Stomach (tissue), 9 donors: Measurements from ENCODE around the gene TTLL8. TPM values are rescaled to one million over a fixed set of nuclear protein-coding genes. Genes with fewer than 3 reads are reported as not detected.

Experiments
- DNase-seq, 2 donors: peaks; one replicate each; pipeline versions ENCODE4 v3.0.0 to v3.0.0-alpha.2; 2013 to 2019
- H3K27ac ChIP-seq, 5 donors: fragments of 200-600 bp in 4 of 5; sonication (generic) in 4 of 5; one replicate each; pipeline ENCODE4 v1.5.1; 2013 to 2019; ENCODE audit warnings: mild to moderate bottlenecking in 1 of 5, moderate library complexity in 1 of 5
- H3K27me3 ChIP-seq, 3 donors: fragments of 200-600 bp; sonication (generic); one replicate each; pipeline ENCODE4 v1.5.1; 2017 to 2019; ENCODE audit warnings: mixed run types in 1 of 3
- H3K36me3 ChIP-seq, 4 donors: fragments of 200-600 bp; sonication (generic); 1 replicate in 3 of 4; 2 replicates in 1 of 4; pipeline ENCODE4 v1.5.1; 2016 to 2019
- H3K4me1 ChIP-seq, 4 donors: fragments of 200-600 bp; sonication (generic); one replicate each; pipeline ENCODE4 v1.5.1; 2016 to 2019
- H3K4me3 ChIP-seq, 4 donors: fragments of 200-600 bp; sonication (generic) in 3 of 4; one replicate each; pipeline ENCODE4 v1.5.1; 2016 to 2019; ENCODE audit warnings: mild to moderate bottlenecking in 1 of 4
- H3K9me3 ChIP-seq, 4 donors: fragments of 200-600 bp; sonication (generic); one replicate each; pipeline ENCODE4 v1.5.1; 2016 to 2019
- CTCF ChIP-seq, 7 experiments: fragments of 450-650 bp in 4 of 7; fragments of 200-600 bp in 3 of 7; sonication (generic) in 3 of 7; IDR thresholded peaks; one replicate each; pipeline ENCODE4 v1.5.1; 2016 to 2019; ENCODE audit warnings: antibody characterized with exemption in 7 of 7, control low read depth in 2 of 7, mild to moderate bottlenecking in 1 of 7
- EP300 ChIP-seq: sonication (generic); formaldehyde crosslinking; IDR thresholded peaks from one replicate; pipeline ENCODE4 v1.6.1; 2017; ENCODE audit warnings: antibody characterized with exemption
- POLR2A ChIP-seq, 4 donors: fragments of 450-650 bp; IDR thresholded peaks; one replicate each; pipeline ENCODE4 v1.6.1; 2016; ENCODE audit warnings: antibody characterized with exemption in 4 of 4, control low read depth in 2 of 4, mild to moderate bottlenecking in 1 of 4, moderate library complexity in 1 of 4
- POLR2AphosphoS5 ChIP-seq, 3 donors: sonication (generic); formaldehyde crosslinking; IDR thresholded peaks; one replicate each; pipeline ENCODE4 v1.6.1; 2016; ENCODE audit warnings: antibody characterized with exemption in 3 of 3
- WGBS, 5 donors: extraction: QIAGEN DNeasy Blood & Tissue Kit in 3 of 5; methylation state at CpG; one replicate each; pipeline versions ENCODE4 v1.1.5 to v1.1.7; 2013 to 2018; 5-methylcytosine and 5-hydroxymethylcytosine counted together
- intact Hi-C: fragments of 100-400 bp; cut with DNase I; formaldehyde crosslinking; loops from one replicate; pipeline ENCODE4 v1.15.1; 2023; ENCODE audit warnings: low total_unique reads
- polyA plus RNA-seq, 3 donors: library from polyadenylated mRNA; stranded (reverse); fragments of 200-250 nt; gene quantifications; one replicate each; pipeline ENCODE4 v1.2.3, GENCODE V29; 2013
- total RNA-seq, 5 donors: library from RNA; depleted of rRNA; stranded (reverse); fragments of >200 nt; gene quantifications; one replicate each; pipeline versions ENCODE4 v1.1.0 to v1.2.3, GENCODE V29; 2014 to 2016
- donor health status: healthy with polysubstance abuse.
- donor health status: Bipolar disorder and iron deficiency.
- donor health status: healthy.

Gene TTLL8
- total and polyA plus RNA-seq, 8 donors = not detected

GRCh38 chr22:50078246-50078645 lies 20.1 kb upstream of the TTLL8 start:
- Histone ChIP-seq H3K27ac (no peak overlapping the region), H3K4me1 (peaks cover 0 to 14% (median 4%) of the 10 kb centered on the region in 4 donors), H3K27me3 (peaks cover 0 to 41% (median 12%) of the 10 kb centered on the region in 3 donors), H3K4me3 (no peak overlapping the region), H3K36me3 (no peaks in the 10 kb centered on the region), H3K9me3 (no peaks in the 10 kb centered on the region)
- 90 to 96% (median 94%) methylated on average over 13 of the region's 13 CpGs for WGBS, 5 donors
- intact Hi-C loops = no loop called here
- DNase-seq = no peak
- TF ChIP-seq CTCF (IDR thresholded peaks at IDR 0.05) (no peak), POLR2A (IDR thresholded peaks at IDR 0.05) (no peak), POLR2AphosphoS5 (IDR thresholded peaks at IDR 0.05) (no peak), EP300 (no peak)

- no peak for DNase-seq
- WGBS, 5 donors = 85 to 91% (median 89%) methylated on average over 41 to 43 of the region's 43 CpGs
- Histone ChIP-seq H3K27me3 (peaks cover 0 to 41% (median 6%) of the 10 kb centered on the region in 3 donors), H3K4me3 (no peak overlapping the region), H3K4me1 (peaks cover 0 to 14% (median 4%) of the 10 kb centered on the region in 4 donors), H3K27ac (no peak overlapping the region), H3K36me3 (no peaks in the 10 kb centered on the region), H3K9me3 (no peaks in the 10 kb centered on the region)
- intact Hi-C loops = no loop called here
- no peak for TF ChIP-seq CTCF (IDR thresholded peaks at IDR 0.05)
- no peak for TF ChIP-seq POLR2AphosphoS5 (IDR thresholded peaks at IDR 0.05)
- TF ChIP-seq POLR2A (IDR thresholded peaks at IDR 0.05) = no peak
Measured at GRCh38 chr22:50076646-50077535, 18.8 kb upstream of the TTLL8 start.

GRCh38 chr22:50074551-50075530 lies 16.7 kb upstream of the TTLL8 start:
- H3K4me3 ChIP-seq = no peak overlapping the region
- no peaks in the 10 kb centered on the region for H3K36me3 ChIP-seq
- peaks cover 0 to 14% (median 4%) of the 10 kb centered on the region in 4 donors for H3K4me1 ChIP-seq
- 44 to 65% (median 56%) methylated on average over 31 to 32 of the region's 32 CpGs for WGBS, 5 donors
- H3K27ac ChIP-seq = peak overlapping the region in 1 of 5 donors; percentile 26
- peak; percentile 68 to 69 for DNase-seq
- peaks cover 0 to 38% (median 0%) of the 10 kb centered on the region in 3 donors for H3K27me3 ChIP-seq
- H3K9me3 ChIP-seq = no peaks in the 10 kb centered on the region
- intact Hi-C loops = no loop called here
- TF ChIP-seq POLR2A (IDR thresholded peaks at IDR 0.05) (no peak), EP300 (no peak), POLR2AphosphoS5 (IDR thresholded peaks at IDR 0.05) (peak in 1 of 3 donors; percentile 48)

GRCh38 chr22:50074056-50074455 lies 16.0 kb upstream of the TTLL8 start:
- TF ChIP-seq EP300 (no peak), POLR2A (IDR thresholded peaks at IDR 0.05) (no peak), CTCF (IDR thresholded peaks at IDR 0.05) (no peak), POLR2AphosphoS5 (IDR thresholded peaks at IDR 0.05) (no peak)
- no peaks in the 10 kb centered on the region for H3K9me3 ChIP-seq
- intact Hi-C loops = no loop called here
- no peak overlapping the region for H3K27ac ChIP-seq
- peaks cover 0 to 46% (median 0%) of the 10 kb centered on the region in 3 donors for H3K27me3 ChIP-seq
- no peak for DNase-seq
- H3K4me3 ChIP-seq = no peak overlapping the region
- no peaks in the 10 kb centered on the region for H3K36me3 ChIP-seq
- H3K4me1 ChIP-seq = peaks cover 0 to 14% (median 4%) of the 10 kb centered on the region in 4 donors
- WGBS, 5 donors = 73 to 84% (median 77%) methylated on average over 16 to 17 of the region's 17 CpGs
